ENCODE data around the gene SLC20A1. TPM values are rescaled to one million over a fixed set of nuclear protein-coding genes. Genes with fewer than 3 reads are reported as not detected.

The SLC20A1 gene
- total RNA-seq, 1 experiment from 2014 or later: 123 TPM

DNA sequence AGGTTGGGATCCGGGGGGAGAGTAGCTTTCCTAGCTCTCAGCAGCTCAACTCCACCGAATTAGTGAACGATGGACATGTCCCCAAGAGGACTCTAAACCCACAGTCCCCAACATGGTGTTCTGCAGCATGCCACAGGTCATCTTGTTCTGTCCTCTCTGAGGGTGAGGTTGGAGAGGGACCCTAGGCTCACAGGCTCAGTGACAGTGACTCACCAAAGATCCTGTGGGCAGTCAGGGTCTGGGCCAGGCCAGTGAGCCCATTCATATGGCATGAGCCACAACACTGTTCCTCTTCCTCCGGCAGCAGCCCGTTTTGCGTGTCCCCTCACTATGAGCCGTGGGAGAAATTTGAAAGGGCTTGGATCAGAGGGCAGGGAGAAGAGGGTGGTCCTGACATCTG lies 2.8 kb upstream of the SLC20A1 start:
- Histone ChIP-seq H3K4me2 (ENCODE audit: insufficient read depth, insufficient read length, low read length) (no peak overlapping the region), H4K5ac (ENCODE audit: insufficient read length, low read depth, low read length) (no peak overlapping the region), H4K20me1 (ENCODE audit: control insufficient read depth, insufficient read depth, insufficient read length) (no peaks in the 10 kb centered on the region), H2AK5ac (ENCODE audit: insufficient read length, low read length) (no peak overlapping the region), H4K8ac (replicated peaks; ENCODE audit: insufficient read length, low read depth, low read length) (no peak overlapping the region), H3K4ac (ENCODE audit: low read depth, low read length) (no peak overlapping the region), H3K14ac (ENCODE audit: insufficient read depth, low read length) (no peak overlapping the region), H2BK15ac (ENCODE audit: low read depth, low read length) (no peak overlapping the region), H2AFZ (ENCODE audit: low read length) (no peak overlapping the region), H2BK12ac (ENCODE audit: insufficient read length, low read depth, low read length) (no peak overlapping the region), H3K56ac (ENCODE audit: insufficient read length, low read depth, low read length) (no peak overlapping the region), H3K18ac (ENCODE audit: insufficient read length, low read depth, low read length) (no peak overlapping the region), H2BK5ac (ENCODE audit: insufficient read length, low read length) (no peak overlapping the region), H3K79me2 (ENCODE audit: insufficient read depth, low read length) (peaks cover 13% of the 10 kb centered on the region; the same call in 1 of the 2 replicates), H3K27me3 (ENCODE audit: insufficient read depth, low read length) (no peaks in the 10 kb centered on the region), H3K79me1 (ENCODE audit: insufficient read depth, low read depth, low read length, poor library complexity, severe bottlenecking) (no peaks in the 10 kb centered on the region), H2BK20ac (ENCODE audit: low read depth, low read length, poor library complexity, severe bottlenecking) (no peak overlapping the region), H3T11ph (ENCODE audit: low read length) (no peak overlapping the region), H3K23me2 (ENCODE audit: insufficient read length, low read depth, low read length, poor library complexity, severe bottlenecking) (peaks cover 9% of the 10 kb centered on the region), H3K23ac (ENCODE audit: insufficient read length, low read depth, low read length) (no peak overlapping the region), H4K91ac (ENCODE audit: insufficient read length, low read depth, low read length) (no peak overlapping the region), H3K9ac (ENCODE audit: extremely low read depth, insufficient read length, low read length) (no peak overlapping the region), H2BK120ac (ENCODE audit: low read depth, low read length, poor library complexity, severe bottlenecking) (no peak overlapping the region), H3K9me3 (ENCODE audit: control insufficient read depth, low read depth, low read length) (no peaks in the 10 kb centered on the region), H3K27ac (ENCODE audit: insufficient read length, low read depth, low read length) (no peak overlapping the region), H3K4me1 (ENCODE audit: insufficient read depth, low read length) (peaks cover 3% of the 10 kb centered on the region; the same call in 1 of the 2 replicates)
- TF ChIP-seq, protein P1, sequence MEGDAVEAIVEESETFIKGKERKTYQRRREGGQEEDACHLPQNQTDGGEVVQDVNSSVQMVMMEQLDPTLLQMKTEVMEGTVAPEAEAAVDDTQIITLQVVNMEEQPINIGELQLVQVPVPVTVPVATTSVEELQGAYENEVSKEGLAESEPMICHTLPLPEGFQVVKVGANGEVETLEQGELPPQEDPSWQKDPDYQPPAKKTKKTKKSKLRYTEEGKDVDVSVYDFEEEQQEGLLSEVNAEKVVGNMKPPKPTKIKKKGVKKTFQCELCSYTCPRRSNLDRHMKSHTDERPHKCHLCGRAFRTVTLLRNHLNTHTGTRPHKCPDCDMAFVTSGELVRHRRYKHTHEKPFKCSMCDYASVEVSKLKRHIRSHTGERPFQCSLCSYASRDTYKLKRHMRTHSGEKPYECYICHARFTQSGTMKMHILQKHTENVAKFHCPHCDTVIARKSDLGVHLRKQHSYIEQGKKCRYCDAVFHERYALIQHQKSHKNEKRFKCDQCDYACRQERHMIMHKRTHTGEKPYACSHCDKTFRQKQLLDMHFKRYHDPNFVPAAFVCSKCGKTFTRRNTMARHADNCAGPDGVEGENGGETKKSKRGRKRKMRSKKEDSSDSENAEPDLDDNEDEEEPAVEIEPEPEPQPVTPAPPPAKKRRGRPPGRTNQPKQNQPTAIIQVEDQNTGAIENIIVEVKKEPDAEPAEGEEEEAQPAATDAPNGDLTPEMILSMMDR (conservative IDR thresholded peaks at IDR 0.05): no peak
- no peak overlapping the region for H3K4me3 Mint-ChIP-seq
- WGBS (ENCODE audit: extremely low coverage, insufficient read length, low lambda C conversion rate): no CpG with 5 or more reads among the region's 7 CpGs
- H3K9me3 Mint-ChIP-seq: no peaks in the 10 kb centered on the region
- no peak for DNase-seq
- peaks cover 30 to 37% of the 10 kb centered on the region in 2 experiments for H3K4me1 Mint-ChIP-seq
- H3K27ac Mint-ChIP-seq: no peak overlapping the region
- peaks cover 11 to 13% (median 13%) of the 10 kb centered on the region in 3 experiments for H3K36me3 Mint-ChIP-seq (ENCODE audit: insufficient read depth in 1 of 3, low read depth in 3 of 3)
- H3K27me3 Mint-ChIP-seq (ENCODE audit: low read depth): peaks cover 14% of the 10 kb centered on the region

Measured in H9 (cell line).